ENCODE measurements around the gene SRSF8.
"Not testable (repeated sequence)": the region's sequence is repeated elsewhere in the genome, so short reads cannot be mapped to it uniquely, and the experiment has no call there.

Gene SRSF8

DNA sequence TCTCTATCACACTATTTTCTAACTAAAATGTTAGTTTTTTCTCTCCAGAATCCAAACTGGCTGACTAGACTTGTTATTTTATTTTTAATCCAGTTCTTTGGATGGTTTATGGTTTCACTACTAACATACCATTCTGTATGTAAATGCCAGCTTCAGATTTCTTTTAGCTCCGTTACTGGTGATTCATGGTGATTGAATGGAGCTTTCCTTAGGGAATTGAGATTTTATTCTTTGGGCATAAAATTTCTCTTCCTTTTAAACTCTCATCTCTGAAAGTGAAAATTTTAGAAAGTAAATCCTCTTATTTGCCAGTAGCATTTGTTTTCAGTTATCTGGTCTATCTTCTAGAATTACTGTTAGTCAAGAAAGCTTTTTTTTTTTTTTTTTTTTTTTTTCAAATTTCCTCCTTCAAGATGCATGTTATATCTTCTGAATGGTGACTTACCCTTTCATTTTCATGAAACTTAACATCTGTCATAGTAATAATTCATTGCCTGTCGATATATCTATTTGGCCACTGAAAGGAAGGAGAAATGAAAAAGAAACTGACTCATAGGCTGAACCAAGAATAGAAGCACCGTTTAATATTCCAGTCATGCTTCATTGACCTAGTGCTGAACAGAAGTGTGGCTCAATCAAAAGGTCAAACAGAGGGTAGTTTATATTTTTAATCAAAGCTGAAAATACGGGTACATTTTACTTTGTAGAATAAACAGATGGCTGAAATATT is 29.3 kb downstream of the SRSF8 start:
- DNase-seq (ENCODE audit: low read depth): peak; percentile 70

- no peak for DNase-seq (ENCODE audit: low read depth)
These were observed 30.5 kb downstream of the SRSF8 start for GRCh38 chr11:95097209-95097608.

- DNase-seq (ENCODE audit: low read depth): no peak
These were observed 32.1 kb downstream of the SRSF8 start for GRCh38 chr11:95098826-95099225.

- DNase-seq (ENCODE audit: low read depth): no peak
These were observed 33.5 kb downstream of the SRSF8 start for GRCh38 chr11:95100191-95100648.

DNA sequence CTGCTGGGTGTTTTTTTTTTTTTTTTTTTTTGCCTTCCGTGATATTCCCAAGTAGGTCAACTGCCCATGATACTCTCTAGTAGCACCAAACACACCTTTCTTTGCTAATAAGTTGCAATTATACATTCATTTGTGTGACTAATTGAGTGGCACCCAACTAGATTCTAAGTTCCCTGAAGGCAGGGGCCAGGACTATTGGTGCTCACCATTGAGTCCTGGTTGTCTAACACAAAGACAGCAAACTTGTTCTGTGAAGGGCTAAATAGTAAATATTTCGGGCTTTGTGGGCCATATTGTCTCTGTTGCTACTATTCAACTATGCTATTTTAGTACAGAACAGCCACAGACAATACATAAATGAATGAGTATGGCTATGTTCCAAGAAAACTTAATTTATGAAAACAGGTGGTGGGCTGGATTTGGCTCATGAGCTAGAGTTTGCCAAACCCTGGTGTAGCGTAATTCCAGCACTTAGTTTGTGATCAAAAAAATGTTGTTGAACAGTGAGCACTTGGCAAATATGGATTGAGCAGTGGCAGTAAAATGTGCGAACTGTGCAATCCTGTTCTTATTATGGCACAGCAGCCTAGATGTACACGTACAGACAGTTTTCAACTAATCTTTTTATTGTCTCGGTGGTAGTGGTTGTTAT is 34.3 kb downstream of the SRSF8 start:
- no peak for DNase-seq (ENCODE audit: low read depth)

DNA sequence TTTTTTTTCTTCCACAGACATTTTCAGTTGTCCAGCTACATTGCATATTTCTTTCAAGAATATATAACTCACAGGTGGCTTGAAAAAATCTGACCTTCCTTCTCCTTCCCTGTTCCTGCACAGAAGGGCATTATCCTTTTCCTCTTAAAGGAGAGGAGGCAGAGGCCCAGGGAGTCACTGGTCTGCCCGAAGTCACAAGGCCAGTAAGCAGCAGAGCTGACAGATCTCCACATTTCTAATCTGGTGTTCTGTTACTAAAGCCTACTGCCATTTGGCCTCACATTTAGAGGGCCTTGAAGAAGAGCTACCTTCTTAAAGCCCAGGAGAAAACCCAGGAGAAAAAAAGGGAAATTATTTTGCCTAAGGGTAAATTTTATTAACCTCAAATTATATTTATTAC is 35.2 kb downstream of the SRSF8 start:
- no peak for DNase-seq (ENCODE audit: low read depth)

- DNase-seq (ENCODE audit: low read depth): no peak
These were observed 36.0 kb downstream of the SRSF8 start for GRCh38 chr11:95102733-95103132.

DNA sequence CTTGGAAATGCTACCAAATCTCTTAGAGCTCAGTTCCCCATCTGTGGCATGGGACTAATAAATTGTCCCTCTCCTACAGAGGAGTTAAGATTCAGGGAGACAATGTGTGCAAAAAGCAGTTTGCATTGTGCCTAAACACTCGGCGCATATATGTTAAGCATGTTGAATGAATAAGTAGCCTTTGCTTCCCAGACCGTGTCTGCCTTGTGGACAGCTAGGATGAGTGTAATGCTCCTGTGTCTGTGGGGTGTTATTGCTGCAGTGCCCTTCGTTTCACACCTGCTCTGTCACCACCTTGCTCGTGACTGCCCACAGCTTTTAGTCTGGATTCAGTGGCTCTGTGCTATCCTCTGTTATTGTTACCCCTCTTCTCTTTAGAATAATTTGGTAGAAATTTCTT is 37.0 kb downstream of the SRSF8 start:
- no peak for DNase-seq (ENCODE audit: low read depth)

DNA sequence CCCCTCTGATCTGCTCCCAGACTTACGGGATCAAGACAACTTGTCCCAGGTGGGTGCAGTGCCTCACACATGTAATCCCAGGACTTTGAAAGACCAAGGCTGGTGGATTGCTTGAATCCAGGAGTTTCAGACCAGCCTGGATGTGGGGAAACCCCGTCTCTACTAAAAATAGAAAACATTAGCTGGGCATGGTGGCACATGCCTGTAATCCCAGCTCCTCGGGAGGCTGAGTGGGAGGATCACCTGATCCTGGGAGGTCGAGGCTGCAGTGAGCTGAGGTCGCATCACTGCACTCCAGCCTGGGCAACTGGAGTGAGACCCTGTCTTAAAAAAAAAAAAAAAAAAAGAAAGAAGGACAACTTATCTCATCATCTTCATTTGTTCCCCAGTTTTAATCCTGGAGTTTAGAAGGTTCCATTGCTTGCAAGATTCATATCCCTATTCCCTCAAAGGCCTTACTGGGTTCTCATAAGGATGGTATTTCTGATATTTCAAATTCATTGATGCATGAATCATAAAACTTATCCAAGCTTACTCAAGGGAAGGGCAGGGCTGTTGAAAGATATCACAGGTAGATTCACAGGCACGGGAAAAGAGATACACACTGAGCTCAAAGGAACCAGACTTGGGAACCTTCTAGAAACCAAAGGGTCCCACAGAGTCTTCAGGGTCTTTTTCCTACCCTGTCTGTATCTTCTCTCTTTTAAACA is 37.6 kb downstream of the SRSF8 start:
- no peak for DNase-seq (ENCODE audit: low read depth)

GRCh38 chr11:95104856-95105255 is 38.1 kb downstream of the SRSF8 start:
- DNase-seq (ENCODE audit: low read depth): no peak

DNA sequence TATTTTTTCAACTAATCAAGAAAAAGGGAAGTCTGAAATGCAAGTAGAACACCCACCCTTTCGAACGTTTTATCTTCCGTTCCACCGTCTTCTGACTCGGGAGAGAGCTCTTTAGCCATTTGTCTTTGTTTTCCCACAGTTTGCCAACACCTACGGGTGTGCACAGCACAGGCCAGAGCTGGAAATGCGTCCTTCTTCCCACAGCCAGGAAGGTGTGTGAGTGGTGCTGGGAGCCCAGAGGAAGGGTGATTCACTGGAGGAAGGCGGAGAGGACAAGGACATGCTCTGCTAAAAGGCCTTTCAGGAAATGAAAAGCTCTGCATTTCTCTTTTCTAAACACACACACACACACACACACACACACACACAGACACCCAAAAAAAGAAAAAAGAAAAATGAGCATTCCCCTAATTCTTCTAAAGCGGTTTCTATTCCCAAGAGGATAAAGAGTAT is 41.5 kb downstream of the SRSF8 start:
- DNase-seq (ENCODE audit: low read depth): peak; percentile 65

- DNase-seq (ENCODE audit: low read depth): peak; percentile 31
These were observed 42.2 kb downstream of the SRSF8 start for GRCh38 chr11:95108671-95109551.

GRCh38 chr11:95111471-95111870 is 44.8 kb downstream of the SRSF8 start:
- not testable (repeated sequence) for DNase-seq (ENCODE audit: low read depth)

- DNase-seq (ENCODE audit: low read depth): no peak
These were observed 45.3 kb downstream of the SRSF8 start for GRCh38 chr11:95111923-95112540.

- no peak for DNase-seq (ENCODE audit: low read depth)
These were observed 48.9 kb downstream of the SRSF8 start for GRCh38 chr11:95115597-95115996.

GRCh38 chr11:95119361-95120060 is 52.8 kb downstream of the SRSF8 start:
- no peak for DNase-seq (ENCODE audit: low read depth)
